ENCODE results near the gene MUS81. TPM values are rescaled to one million over a fixed set of nuclear protein-coding genes. Genes with fewer than 3 reads are reported as not detected.

The MUS81 gene
- total RNA-seq, 2 experiments from 2014 or later = 37.7 to 39.2 TPM

GRCh38 chr11:65853246-65853979 is 6.8 kb upstream of the MUS81 start:
- H3K4me3 ChIP-seq (ENCODE audit: low read length) = no peak overlapping the region
- ChIA-PET CTCF (interaction anchor here (0.6 kb wide), 1 partner anchor 402 kb away, joined by 3 read pairs; no protein-coding TSS in a partner anchor), POLR2A (interaction anchor here (1.7 to 2.8 kb wide), 2 partner anchors 21 to 37 kb away, joined by 4 to 9 read pairs; partner anchors contain the start of gene CCDC85B)
- no peak for ATAC-seq (ENCODE audit: poor library complexity)
- H3K4me1 ChIP-seq (ENCODE audit: insufficient read depth, low read length) = peaks cover 42% of the 10 kb centered on the region
- H3K4me1 Mint-ChIP-seq (ENCODE audit: low read depth) = peaks cover 31% of the 10 kb centered on the region
- H3K27ac Mint-ChIP-seq = peak overlapping the region; percentile 58
- H3K9me3 ChIP-seq (ENCODE audit: control insufficient read depth in 1 of 2, insufficient read depth in 1 of 2, low read length in 2 of 2) = peaks cover 7 to 23% of the 10 kb centered on the region in 2 experiments
- H3K36me3 Mint-ChIP-seq (ENCODE audit: low read depth) = peaks cover 62% of the 10 kb centered on the region
- no peaks in the 10 kb centered on the region for H3K9me3 Mint-ChIP-seq
- peak in 1 of 14 experiments; percentile 25 for DNase-seq
- H3K4me3 Mint-ChIP-seq = peak overlapping the region; percentile 72
- no peaks in the 10 kb centered on the region for H3K27me3 ChIP-seq (ENCODE audit: control insufficient read depth in 1 of 2, insufficient read depth in 2 of 2, low read length in 2 of 2)
- H3K27ac ChIP-seq (ENCODE audit: low read depth in 1 of 2, low read length in 2 of 2) = no peak overlapping the region
- H3K27me3 Mint-ChIP-seq = no peaks in the 10 kb centered on the region
- peaks cover 58% of the 10 kb centered on the region for H3K36me3 ChIP-seq (ENCODE audit: insufficient read depth, low read length)
- intact Hi-C loops (cut with DNase I, micrococcal nuclease) = loop anchor here in 1 of 2 experiments (10.0 kb wide), 1 partner anchor 431 kb away; the partner anchor contains the start of gene YIF1A
- TF ChIP-seq CTCF (IDR thresholded peaks at IDR 0.05) = no peak

GRCh38 chr11:65854161-65854592 is 6.1 kb upstream of the MUS81 start:
- Mint-ChIP-seq H3K4me1 (ENCODE audit: low read depth) (peaks cover 38% of the 10 kb centered on the region), H3K36me3 (ENCODE audit: low read depth) (peaks cover 69% of the 10 kb centered on the region), H3K4me3 (peak overlapping the region; percentile 72), H3K27ac (peak overlapping the region; percentile 58), H3K9me3 (no peaks in the 10 kb centered on the region), H3K27me3 (no peaks in the 10 kb centered on the region)
- Histone ChIP-seq H3K27ac (ENCODE audit: low read depth in 1 of 2, low read length in 2 of 2) (no peak overlapping the region), H3K36me3 (ENCODE audit: insufficient read depth, low read length) (peaks cover 58% of the 10 kb centered on the region), H3K4me1 (ENCODE audit: insufficient read depth, low read length) (peaks cover 49% of the 10 kb centered on the region), H3K27me3 (ENCODE audit: control insufficient read depth in 1 of 2, insufficient read depth in 2 of 2, low read length in 2 of 2) (no peaks in the 10 kb centered on the region), H3K9me3 (ENCODE audit: control insufficient read depth in 1 of 2, insufficient read depth in 1 of 2, low read length in 2 of 2) (peaks cover 7 to 23% of the 10 kb centered on the region in 2 experiments), H3K4me3 (ENCODE audit: low read length) (no peak overlapping the region)
- ATAC-seq (ENCODE audit: poor library complexity) = no peak
- intact Hi-C loops (cut with DNase I, micrococcal nuclease) = loop anchor here in 1 of 2 experiments (10.0 kb wide), 1 partner anchor 431 kb away; the partner anchor contains the start of gene YIF1A
- no peak for DNase-seq
- POLR2A ChIA-PET = interaction anchor here (1.7 kb wide), 1 partner anchor 36 kb away, joined by 4 read pairs; the partner anchor contains the start of gene CCDC85B
- CTCF ChIA-PET = no interaction called here
- TF ChIP-seq CTCF (IDR thresholded peaks at IDR 0.05) = no peak

- DNase-seq = peak in 2 of 14 experiments; percentile 27 to 28
- no peak for ATAC-seq (ENCODE audit: poor library complexity)
- Histone ChIP-seq H3K36me3 (ENCODE audit: insufficient read depth, low read length) (peaks cover 58% of the 10 kb centered on the region), H3K4me3 (ENCODE audit: low read length) (no peak overlapping the region), H3K4me1 (ENCODE audit: insufficient read depth, low read length) (peaks cover 58% of the 10 kb centered on the region), H3K27me3 (ENCODE audit: control insufficient read depth in 1 of 2, insufficient read depth in 2 of 2, low read length in 2 of 2) (no peaks in the 10 kb centered on the region), H3K9me3 (ENCODE audit: control insufficient read depth in 1 of 2, insufficient read depth in 1 of 2, low read length in 2 of 2) (peaks cover 7 to 23% of the 10 kb centered on the region in 2 experiments), H3K27ac (ENCODE audit: low read depth in 1 of 2, low read length in 2 of 2) (peak overlapping the region in 1 of 2 donors; percentile 16)
- no peaks in the 10 kb centered on the region for H3K9me3 Mint-ChIP-seq
- peak overlapping the region; percentile 94 for H3K27ac Mint-ChIP-seq
- ChIA-PET CTCF (no interaction called here), POLR2A (no interaction called here)
- H3K27me3 Mint-ChIP-seq = no peaks in the 10 kb centered on the region
- peaks cover 43% of the 10 kb centered on the region for H3K4me1 Mint-ChIP-seq (ENCODE audit: low read depth)
- no peak for TF ChIP-seq CTCF (IDR thresholded peaks at IDR 0.05)
- H3K36me3 Mint-ChIP-seq (ENCODE audit: low read depth) = peaks cover 78% of the 10 kb centered on the region
- H3K4me3 Mint-ChIP-seq = peak overlapping the region; percentile 84
- intact Hi-C loops (cut with DNase I, micrococcal nuclease) = loop anchor here in 1 of 2 experiments (5.0 to 10.0 kb wide), 2 partner anchors 238 to 430 kb away; partner anchors contain the start of genes PCNX3 and YIF1A
These were observed 5.1 kb upstream of the MUS81 start for GRCh38 chr11:65854852-65855837.
